ENCODE measurements around the gene CAMSAP1. TPM values are rescaled to one million over a fixed set of nuclear protein-coding genes. Genes with fewer than 3 reads are reported as not detected.

Gene CAMSAP1
- total and polyA plus RNA-seq, 9 of the 15 experiments (the other 6 are each of a cell fraction or from before 2014, with no cell fraction given): 1.5 to 28.8 (median 14.3) TPM

- Histone ChIP-seq H3K79me2 (ENCODE audit: control insufficient read depth, insufficient read depth, low read length) (peaks cover 3% of the 10 kb centered on the region), H3K9me3 (replicated peaks; ENCODE audit: control insufficient read depth, insufficient read depth, low read depth, low read length) (no peaks in the 10 kb centered on the region), H3K4me2 (ENCODE audit: insufficient read depth, low read length) (no peak overlapping the region), H3K36me3 (ENCODE audit: control insufficient read depth, insufficient read depth, low read length) (peaks cover 41% of the 10 kb centered on the region; the same call in 2 of the 3 replicates), H3K9ac (ENCODE audit: insufficient read depth in 1 of 2, low read depth in 2 of 2, low read length in 2 of 2) (no peak overlapping the region), H3K4me1 (replicated peaks in 1 of 2; ENCODE audit: control insufficient read depth in 2 of 2, insufficient read depth in 2 of 2, low read length in 2 of 2) (peaks cover 4% of the 10 kb centered on the region in 2 experiments; a peak in 4 of 5 replicates), H3K9me1 (ENCODE audit: control insufficient read depth, insufficient read depth, low read length) (no peaks in the 10 kb centered on the region), H3K4me3 (no peak overlapping the region), H3K27me3 (ENCODE audit: control insufficient read depth in 2 of 2, insufficient read depth in 2 of 2, low read length in 2 of 2) (no peaks in the 10 kb centered on the region), H4K20me1 (replicated peaks; ENCODE audit: control insufficient read depth, insufficient read depth, low read length) (peaks cover 8% of the 10 kb centered on the region), H3K27ac (ENCODE audit: extremely low read depth, low read depth, low read length) (no peak overlapping the region), H2AFZ (ENCODE audit: low read depth, low read length) (no peak overlapping the region)
- POLR2A ChIA-PET: interaction anchor here (0.9 to 1.0 kb wide), 2 partner anchors 9 to 16 kb away, joined by 3 to 4 read pairs; no protein-coding TSS in a partner anchor
- WGBS (ENCODE audit: insufficient coverage, low coverage, missing lambda C conversion rate): 81% methylated on average over 8 of the region's 8 CpGs
- BruUV-seq (replicated peaks): no TSS peak
- FAIRE-seq: no peak
- CTCF ChIA-PET (ENCODE audit: low intra/inter-chr PET ratio): no interaction called here
- no peak for DNase-seq (ENCODE audit: extremely low read depth in 1 of 4, low spot score in 3 of 4)
- in situ Hi-C loops (cut with MboI) (no loop called here), intact Hi-C loops (cut with micrococcal nuclease) (no loop called here)
- ATAC-seq: no peak
- TF ChIP-seq MTF1 (CRISPR knock-in tag; IDR thresholded peaks at IDR 0.05; ENCODE audit: borderline replicate concordance) (no peak), JUNB (CRISPR knock-in tag; conservative IDR thresholded peaks at IDR 0.05) (no peak), CREBBP (IDR thresholded peaks at IDR 0.05; ENCODE audit: low read depth, low read length) (no peak), MEIS2 (IDR thresholded peaks at IDR 0.05; ENCODE audit: partially characterized antibody) (no peak), ZC3H8 (IDR thresholded peaks at IDR 0.05) (no peak), ZNF449 (CRISPR knock-in tag; IDR thresholded peaks at IDR 0.05) (no peak), U2AF2 (optimal IDR thresholded peaks at IDR 0.05; ENCODE audit: low read depth, low read length) (no peak), E2F5 (CRISPR knock-in tag; IDR thresholded peaks at IDR 0.05) (no peak), HNRNPK (IDR thresholded peaks at IDR 0.05; ENCODE audit: low read depth, low read length, poor library complexity, severe bottlenecking) (no peak), RBM14 (IDR thresholded peaks at IDR 0.05; ENCODE audit: borderline replicate concordance, insufficient read depth, low read depth, low read length) (no peak), ELF4 (CRISPR knock-in tag; IDR thresholded peaks at IDR 0.05) (no peak), EWSR1 (IDR thresholded peaks at IDR 0.05; ENCODE audit: borderline replicate concordance, low read depth, partially characterized antibody) (no peak), OTX1 (CRISPR knock-in tag; IDR thresholded peaks at IDR 0.05) (no peak), JUND (IDR thresholded peaks at IDR 0.05; ENCODE audit: borderline replicate concordance, low read depth, low read length) (no peak), JUND (tag; IDR thresholded peaks at IDR 0.05; ENCODE audit: borderline replicate concordance, low read depth, low read length) (no peak), KDM2B (CRISPR knock-in tag; IDR thresholded peaks at IDR 0.05) (no peak), SAFB2 (IDR thresholded peaks at IDR 0.05; ENCODE audit: borderline replicate concordance, low read depth, low read length, severe bottlenecking) (no peak), DPF2 (IDR thresholded peaks at IDR 0.05) (no peak), RBM17 (IDR thresholded peaks at IDR 0.05; ENCODE audit: borderline replicate concordance, low read depth, low read length) (no peak)
- TF ChIP-seq, protein P1, sequence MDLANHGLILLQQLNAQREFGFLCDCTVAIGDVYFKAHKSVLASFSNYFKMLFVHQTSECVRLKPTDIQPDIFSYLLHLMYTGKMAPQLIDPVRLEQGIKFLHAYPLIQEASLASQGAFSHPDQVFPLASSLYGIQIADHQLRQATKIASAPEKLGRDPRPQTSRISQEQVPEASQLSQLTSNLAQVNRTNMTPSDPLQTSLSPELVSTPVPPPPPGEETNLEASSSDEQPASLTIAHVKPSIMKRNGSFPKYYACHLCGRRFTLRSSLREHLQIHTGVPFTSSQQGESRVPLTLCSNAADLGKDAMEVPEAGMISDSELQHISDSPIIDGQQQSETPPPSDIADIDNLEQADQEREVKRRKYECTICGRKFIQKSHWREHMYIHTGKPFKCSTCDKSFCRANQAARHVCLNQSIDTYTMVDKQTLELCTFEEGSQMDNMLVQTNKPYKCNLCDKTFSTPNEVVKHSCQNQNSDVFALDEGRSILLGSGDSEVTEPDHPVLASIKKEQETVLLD (IDR thresholded peaks at IDR 0.05): no peak
These were observed 58.2 kb downstream of the CAMSAP1 start for GRCh38 chr9:135849181-135849580.
